Ascending aorta (tissue), 2 donors: ENCODE measurements around the gene ZG16B. TPM values are rescaled to one million over a fixed set of nuclear protein-coding genes. Genes with fewer than 3 reads are reported as not detected.

Experiments used
- DNase-seq, 2 donors: peaks; one replicate each; pipeline ENCODE4 v3.0.0-alpha.2; 2019; ENCODE audit warnings: low spot score in 2 of 2
- H3K27ac ChIP-seq, 2 donors: fragments of 200-600 bp; sonication (generic); one replicate each; pipeline ENCODE4 v1.5.1; 2016 to 2017; ENCODE audit warnings: mild to moderate bottlenecking in 1 of 2
- H3K27me3 ChIP-seq: fragments of 200-600 bp; sonication (generic); one replicate; pipeline ENCODE4 v1.5.1; 2017
- H3K36me3 ChIP-seq, 2 donors: fragments of 200-600 bp; sonication (generic); one replicate each; pipeline ENCODE4 v1.5.1; 2016
- H3K4me1 ChIP-seq, 2 donors: fragments of 200-600 bp; sonication (generic); one replicate each; pipeline ENCODE4 v1.5.1; 2016 to 2017; ENCODE audit warnings: mild to moderate bottlenecking in 1 of 2
- H3K4me3 ChIP-seq, 2 donors: fragments of 200-600 bp; sonication (generic); one replicate each; pipeline ENCODE4 v1.5.1; 2016 to 2017; ENCODE audit warnings: mild to moderate bottlenecking in 1 of 2
- H3K9me3 ChIP-seq, 2 donors: fragments of 200-600 bp; sonication (generic); one replicate each; pipeline ENCODE4 v1.5.1; 2016
- CTCF ChIP-seq, 3 experiments: fragments of 200-600 bp in 2 of 3; fragments of 450-650 bp in 1 of 3; sonication (generic) in 2 of 3; IDR thresholded peaks; one replicate each; pipeline ENCODE4 v1.5.1; 2016 to 2019; ENCODE audit warnings: antibody characterized with exemption in 3 of 3, mild to moderate bottlenecking in 1 of 3, moderate library complexity in 1 of 3
- intact Hi-C: fragments of 100-400 bp; cut with DNase I; formaldehyde crosslinking; loops from one replicate; pipeline ENCODE4 v1.15.1; 2023
- total RNA-seq: library from RNA; depleted of rRNA; stranded (reverse); fragments of >200 nt; gene quantifications from one replicate; pipeline ENCODE4 v1.1.0, GENCODE V29; 2016

ZG16B gene
- total RNA-seq, 1 donor from 2014 or later, result not detected

DNA sequence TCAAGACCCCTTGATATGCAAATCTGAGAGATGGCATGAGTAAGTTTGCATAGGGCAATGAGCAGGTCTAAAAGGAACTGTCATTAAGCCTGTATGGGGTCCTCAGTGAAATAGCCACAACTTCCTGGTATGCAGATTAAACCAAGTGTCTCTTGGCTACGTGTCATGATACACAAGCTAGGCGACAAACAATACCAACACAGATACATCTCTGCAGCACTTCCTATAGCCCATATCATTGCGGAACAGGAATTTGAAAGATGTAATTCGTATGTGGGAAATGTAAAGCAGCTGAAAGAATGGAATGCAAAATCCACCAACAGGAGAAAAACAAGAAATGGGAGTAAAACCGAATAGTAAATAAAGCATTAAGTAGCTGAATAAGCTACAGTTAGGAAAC, 15.0 kb downstream of the ZG16B start:
- H3K27me3 ChIP-seq, result no peaks in the 10 kb centered on the region
- peaks cover 0 to 3% of the 10 kb centered on the region in 2 donors for H3K4me1 ChIP-seq
- intact Hi-C loops, result no loop called here

DNA sequence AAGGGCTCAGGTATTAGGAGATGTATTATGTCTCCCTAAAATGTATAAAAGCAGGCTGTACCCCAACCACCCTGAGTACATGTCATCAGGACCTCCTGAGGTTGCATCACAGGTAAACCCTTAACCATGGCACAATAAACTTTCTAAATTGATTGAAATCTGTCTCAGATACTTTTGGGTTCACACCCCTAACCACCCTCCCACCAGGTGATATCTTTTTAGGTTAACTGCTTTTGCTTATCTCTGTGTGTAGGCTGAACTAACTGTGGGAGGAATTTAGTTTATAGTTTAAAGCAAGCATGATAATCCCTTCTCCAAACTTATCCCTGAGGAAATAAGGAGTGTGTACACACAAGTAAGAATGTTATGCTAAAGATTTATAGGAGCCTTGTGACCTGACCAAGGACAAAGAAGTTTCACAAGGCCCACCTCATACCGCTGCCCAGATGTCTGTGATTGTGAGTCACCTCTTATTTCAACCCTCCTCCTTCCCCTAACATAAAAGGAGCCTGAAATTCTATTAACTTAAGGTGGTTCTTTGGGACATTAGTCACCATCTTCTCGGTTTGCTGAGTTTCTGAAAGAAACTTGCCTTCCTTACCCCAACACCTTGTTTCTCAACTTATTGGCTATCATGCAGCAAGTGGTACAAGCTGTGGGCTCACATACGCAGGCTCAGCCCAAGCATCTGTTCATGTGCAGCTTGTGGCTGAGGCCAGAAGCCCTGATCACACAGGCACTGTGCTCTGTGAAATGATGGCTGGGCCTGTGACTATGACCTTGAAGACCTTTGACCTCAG, 16.6 kb downstream of the ZG16B start:
- H3K27ac ChIP-seq, result no peak overlapping the region
- H3K4me1 ChIP-seq, result peaks cover 0 to 3% of the 10 kb centered on the region in 2 donors
- DNase-seq, result no peak
- no peaks in the 10 kb centered on the region for H3K9me3 ChIP-seq
- H3K27me3 ChIP-seq, result no peaks in the 10 kb centered on the region
- intact Hi-C loops, result no loop called here
- TF ChIP-seq CTCF (IDR thresholded peaks at IDR 0.05), result no peak
- H3K4me3 ChIP-seq, result no peak overlapping the region
- H3K36me3 ChIP-seq, result no peaks in the 10 kb centered on the region

More for the DNA sequence above, 15.0 kb downstream of the ZG16B start:
- Histone ChIP-seq H3K36me3 (no peaks in the 10 kb centered on the region), H3K4me3 (no peak overlapping the region), H3K27ac (no peak overlapping the region), H3K9me3 (no peaks in the 10 kb centered on the region)
- TF ChIP-seq CTCF (IDR thresholded peaks at IDR 0.05), result no peak
- no peak for DNase-seq

GRCh38 chr16:2848933-2849725, 19.0 kb downstream of the ZG16B start:
- TF ChIP-seq CTCF (IDR thresholded peaks at IDR 0.05), result no peak
- H3K36me3 ChIP-seq, result no peaks in the 10 kb centered on the region
- no peaks in the 10 kb centered on the region for H3K4me1 ChIP-seq
- no peak overlapping the region for H3K27ac ChIP-seq
- no peak overlapping the region for H3K4me3 ChIP-seq
- no peaks in the 10 kb centered on the region for H3K27me3 ChIP-seq
- intact Hi-C loops, result no loop called here
- no peak for DNase-seq
- no peaks in the 10 kb centered on the region for H3K9me3 ChIP-seq

DNA sequence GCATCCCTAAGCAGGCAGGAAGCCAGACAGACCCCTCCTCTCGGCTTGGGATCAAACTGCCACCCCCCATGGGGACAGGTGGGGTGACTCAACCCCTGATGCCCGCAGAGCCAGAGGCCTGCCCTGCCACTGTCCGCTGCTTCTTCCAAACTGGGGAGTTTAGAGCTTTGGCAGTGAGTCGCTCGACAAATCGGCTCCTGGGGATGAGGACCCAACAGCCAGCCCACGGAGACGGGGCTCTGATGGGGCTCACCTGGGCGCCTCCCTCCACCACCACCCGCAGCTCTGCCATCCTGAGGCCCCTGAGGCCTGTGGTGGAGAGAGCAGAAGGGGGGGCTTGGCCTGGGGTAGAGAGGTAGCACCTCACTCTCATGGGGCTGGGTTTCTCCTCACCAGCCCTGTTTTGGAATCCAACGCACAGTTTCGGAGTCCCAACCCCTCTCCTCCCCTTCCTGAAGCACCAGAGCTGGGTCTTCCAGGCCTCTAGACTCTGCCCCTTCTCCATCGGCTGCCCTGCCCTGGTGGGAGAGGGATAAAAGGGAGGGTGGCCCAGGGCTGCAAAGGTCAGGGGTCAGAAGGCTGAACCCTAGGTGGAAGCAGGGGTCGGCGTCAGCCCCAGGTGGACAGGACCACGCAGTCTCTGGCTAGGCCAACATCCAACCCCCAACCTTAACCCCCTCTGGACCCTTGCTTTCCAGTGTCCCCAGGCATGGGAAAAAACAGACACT, 22.1 kb downstream of the ZG16B start:
- no peak overlapping the region for H3K27ac ChIP-seq
- no peak for TF ChIP-seq CTCF (IDR thresholded peaks at IDR 0.05)
- intact Hi-C loops, result no loop called here
- no peaks in the 10 kb centered on the region for H3K9me3 ChIP-seq
- no peaks in the 10 kb centered on the region for H3K27me3 ChIP-seq
- DNase-seq, result no peak
- no peaks in the 10 kb centered on the region for H3K36me3 ChIP-seq
- no peaks in the 10 kb centered on the region for H3K4me1 ChIP-seq
- no peak overlapping the region for H3K4me3 ChIP-seq

- intact Hi-C loops, result no loop called here
- Histone ChIP-seq H3K4me1 (no peaks in the 10 kb centered on the region), H3K27ac (no peak overlapping the region), H3K9me3 (no peaks in the 10 kb centered on the region), H3K27me3 (no peaks in the 10 kb centered on the region), H3K36me3 (no peaks in the 10 kb centered on the region), H3K4me3 (no peak overlapping the region)
- DNase-seq, result no peak
- TF ChIP-seq CTCF (IDR thresholded peaks at IDR 0.05), result no peak
These were observed 22.8 kb downstream of the ZG16B start for GRCh38 chr16:2852731-2853507.
